MCF 10A (cell line): ENCODE data around the gene NOBOX. TPM values are rescaled to one million over a fixed set of nuclear protein-coding genes. Genes with fewer than 3 reads are reported as not detected.

Experiments used
- BruUV-seq: library from RNA; stranded (reverse); fragments of 400-500 nt; replicated peaks from 2 replicates; lab custom pipeline; 2021; lab: Mats Ljungman, UMichigan
- CTCF ChIA-PET: fragments of 300-600 bp; sonication (Branson Sonifier 250); formaldehyde crosslinking; extraction: SDS; loops from one replicate; lab custom pipeline; 2021; ENCODE audit warnings: antibody characterized with exemption, inconsistent platforms; lab: Yijun Ruan, JAX
- POLR2A ChIA-PET: fragments of 300-600, 350-650 bp; sonication (Branson Sonifier 250); formaldehyde crosslinking; extraction: SDS; loops from one replicate; lab custom pipeline; 2020; ENCODE audit warnings: antibody characterized with exemption, inconsistent platforms; lab: Yijun Ruan, JAX
- DNase-seq: peaks from one replicate; pipeline ENCODE4 v3.0.0-alpha.2; 2018; ENCODE audit not compliant: unreplicated experiment
- H3K27ac Mint-ChIP-seq: one replicate; pipeline ENCODE4 v1.8.0; 2022; ENCODE audit warnings: mild to moderate bottlenecking, low read depth, mixed read lengths; ENCODE audit not compliant: unreplicated experiment
- H3K27me3 Mint-ChIP-seq: one replicate; pipeline ENCODE4 v1.8.0; 2022; ENCODE audit warnings: mixed read lengths; ENCODE audit not compliant: insufficient read depth, unreplicated experiment
- H3K36me3 Mint-ChIP-seq: one replicate; pipeline ENCODE4 v1.8.0; 2022; ENCODE audit warnings: mild to moderate bottlenecking, moderate library complexity, mixed read lengths; ENCODE audit not compliant: insufficient read depth, unreplicated experiment
- H3K4me1 Mint-ChIP-seq: one replicate; pipeline ENCODE4 v1.8.0; 2022; ENCODE audit warnings: mixed read lengths; ENCODE audit not compliant: insufficient read depth, unreplicated experiment
- H3K4me3 Mint-ChIP-seq: one replicate; pipeline ENCODE4 v1.8.0; 2022; ENCODE audit warnings: mild to moderate bottlenecking, moderate library complexity, mixed read lengths; ENCODE audit not compliant: unreplicated experiment
- H3K9me3 Mint-ChIP-seq: one replicate; pipeline ENCODE4 v1.8.0; 2022; ENCODE audit warnings: mixed read lengths; ENCODE audit not compliant: unreplicated experiment
- intact Hi-C: fragments of 100-400 bp; cut with micrococcal nuclease; formaldehyde crosslinking; loops from 2 replicates; pipeline ENCODE4 v1.14.1; 2022
- total RNA-seq: library from RNA; stranded (reverse); gene quantifications from 2 replicates; pipeline ENCODE4 v1.2.3, GENCODE V29; 2022
- TF ChIP-seq, protein P1 (sequence below): fragments of 200-600 bp; IDR thresholded peaks from one replicate; pipeline ENCODE4 v1.8.0; 2022; ENCODE audit warnings: antibody characterized with exemption, mild to moderate bottlenecking; ENCODE audit not compliant: unreplicated experiment

Gene NOBOX
- total RNA-seq, 1 experiment from 2014 or later, result not detected

GRCh38 chr7:144416341-144416740 is 12.8 kb upstream of the NOBOX start:
- intact Hi-C loops, result no loop called here
- no peak overlapping the region for H3K4me3 Mint-ChIP-seq
- DNase-seq, result peak; percentile 22
- no TSS peak for BruUV-seq
- no peak overlapping the region for H3K27ac Mint-ChIP-seq
- no peaks in the 10 kb centered on the region for H3K9me3 Mint-ChIP-seq
- H3K36me3 Mint-ChIP-seq, result peaks cover 6% of the 10 kb centered on the region
- ChIA-PET CTCF (interaction anchor here (0.5 to 5.8 kb wide), 4 partner anchors 17 to 24 kb away, joined by 3 to 31 read pairs (median 18); no protein-coding TSS in a partner anchor), POLR2A (interaction anchor here (1.0 kb wide), 1 partner anchor 25 kb away, joined by 3 read pairs; no protein-coding TSS in a partner anchor)
- H3K27me3 Mint-ChIP-seq, result no peaks in the 10 kb centered on the region
- TF ChIP-seq, protein P1, sequence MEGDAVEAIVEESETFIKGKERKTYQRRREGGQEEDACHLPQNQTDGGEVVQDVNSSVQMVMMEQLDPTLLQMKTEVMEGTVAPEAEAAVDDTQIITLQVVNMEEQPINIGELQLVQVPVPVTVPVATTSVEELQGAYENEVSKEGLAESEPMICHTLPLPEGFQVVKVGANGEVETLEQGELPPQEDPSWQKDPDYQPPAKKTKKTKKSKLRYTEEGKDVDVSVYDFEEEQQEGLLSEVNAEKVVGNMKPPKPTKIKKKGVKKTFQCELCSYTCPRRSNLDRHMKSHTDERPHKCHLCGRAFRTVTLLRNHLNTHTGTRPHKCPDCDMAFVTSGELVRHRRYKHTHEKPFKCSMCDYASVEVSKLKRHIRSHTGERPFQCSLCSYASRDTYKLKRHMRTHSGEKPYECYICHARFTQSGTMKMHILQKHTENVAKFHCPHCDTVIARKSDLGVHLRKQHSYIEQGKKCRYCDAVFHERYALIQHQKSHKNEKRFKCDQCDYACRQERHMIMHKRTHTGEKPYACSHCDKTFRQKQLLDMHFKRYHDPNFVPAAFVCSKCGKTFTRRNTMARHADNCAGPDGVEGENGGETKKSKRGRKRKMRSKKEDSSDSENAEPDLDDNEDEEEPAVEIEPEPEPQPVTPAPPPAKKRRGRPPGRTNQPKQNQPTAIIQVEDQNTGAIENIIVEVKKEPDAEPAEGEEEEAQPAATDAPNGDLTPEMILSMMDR, result no peak
- H3K4me1 Mint-ChIP-seq, result peaks cover 13% of the 10 kb centered on the region

DNA sequence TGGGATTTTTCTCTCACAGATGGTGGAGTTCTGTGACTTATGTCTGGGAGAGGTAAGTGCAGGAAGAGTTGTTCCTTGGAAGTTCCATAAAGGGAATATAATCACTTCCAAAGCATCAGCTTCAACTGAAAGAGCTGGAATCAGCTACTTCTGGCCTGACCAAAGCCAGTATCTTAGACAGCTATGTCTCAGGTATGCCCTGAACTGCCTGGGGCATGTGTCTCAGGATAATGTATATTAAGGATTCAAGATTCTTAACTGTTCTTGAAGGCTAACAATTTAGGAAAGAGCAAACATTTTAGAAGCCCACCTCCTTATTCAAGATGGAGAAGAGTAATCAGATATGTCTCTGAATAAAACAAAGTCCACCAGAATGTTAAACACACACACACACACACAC is 12.4 kb upstream of the NOBOX start:
- TF ChIP-seq, protein P1, result no peak
- intact Hi-C loops, result no loop called here
- H3K27me3 Mint-ChIP-seq, result no peaks in the 10 kb centered on the region
- ChIA-PET POLR2A (interaction anchor here (0.9 to 1.0 kb wide), 2 partner anchors 11 to 24 kb away, joined by 3 read pairs; no protein-coding TSS in a partner anchor), CTCF (interaction anchor here (0.6 to 5.8 kb wide), 4 partner anchors 13 to 24 kb away, joined by 3 to 31 read pairs (median 18); no protein-coding TSS in a partner anchor)
- DNase-seq, result no peak
- no peak overlapping the region for H3K4me3 Mint-ChIP-seq
- BruUV-seq, result no TSS peak
- peaks cover 6% of the 10 kb centered on the region for H3K36me3 Mint-ChIP-seq
- H3K9me3 Mint-ChIP-seq, result no peaks in the 10 kb centered on the region
- no peak overlapping the region for H3K27ac Mint-ChIP-seq
- H3K4me1 Mint-ChIP-seq, result peaks cover 13% of the 10 kb centered on the region

GRCh38 chr7:144414815-144415214 is 11.3 kb upstream of the NOBOX start:
- H3K27ac Mint-ChIP-seq, result no peak overlapping the region
- peaks cover 6% of the 10 kb centered on the region for H3K36me3 Mint-ChIP-seq
- ChIA-PET CTCF (interaction anchor here (0.6 to 5.8 kb wide), 3 partner anchors 23 to 39 kb away, joined by 3 to 31 read pairs (median 29); no protein-coding TSS in a partner anchor), POLR2A (interaction anchor here (0.7 to 0.9 kb wide), 2 partner anchors 8 to 10 kb away, joined by 3 read pairs; no protein-coding TSS in a partner anchor)
- no peak for DNase-seq
- H3K27me3 Mint-ChIP-seq, result no peaks in the 10 kb centered on the region
- H3K4me3 Mint-ChIP-seq, result no peak overlapping the region
- no peaks in the 10 kb centered on the region for H3K9me3 Mint-ChIP-seq
- peaks cover 13% of the 10 kb centered on the region for H3K4me1 Mint-ChIP-seq
- intact Hi-C loops, result no loop called here
- TF ChIP-seq, protein P1, result no peak
- no TSS peak for BruUV-seq

DNA sequence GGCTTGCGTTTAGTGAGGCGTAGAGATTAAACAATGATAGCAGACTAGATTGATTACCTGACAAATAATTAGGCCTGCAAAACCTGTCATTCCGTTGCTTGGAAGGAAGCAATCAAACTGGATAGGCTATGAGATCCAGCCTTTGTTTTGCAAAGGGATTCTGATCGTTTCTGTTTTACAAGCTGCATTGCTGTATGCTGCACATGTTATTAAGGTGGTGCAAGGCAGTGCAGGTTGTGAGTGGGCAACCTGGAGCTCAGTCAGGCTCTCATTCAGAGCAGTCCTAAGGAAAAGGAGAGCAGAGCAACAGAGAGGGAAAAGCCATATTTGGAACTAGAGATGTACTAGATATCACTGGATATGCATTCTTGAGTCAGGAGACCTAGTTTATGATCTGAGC is 6.9 kb upstream of the NOBOX start:
- H3K4me1 Mint-ChIP-seq, result peaks cover 28% of the 10 kb centered on the region
- H3K27me3 Mint-ChIP-seq, result no peaks in the 10 kb centered on the region
- no peak for DNase-seq
- intact Hi-C loops, result no loop called here
- no peak overlapping the region for H3K4me3 Mint-ChIP-seq
- H3K36me3 Mint-ChIP-seq, result no peaks in the 10 kb centered on the region
- CTCF ChIA-PET, result interaction anchor here (0.6 to 2.1 kb wide), 5 partner anchors 17 to 1807 kb away, joined by 3 to 10 read pairs (median 3); no protein-coding TSS in a partner anchor
- no peak overlapping the region for H3K27ac Mint-ChIP-seq
- H3K9me3 Mint-ChIP-seq, result no peaks in the 10 kb centered on the region
- BruUV-seq, result no TSS peak
- TF ChIP-seq, protein P1, result no peak
- POLR2A ChIA-PET, result interaction anchor here (0.5 kb wide), 1 partner anchor 1830 kb away, joined by 4 read pairs; no protein-coding TSS in a partner anchor
